HepG2 (cell line): Measurements from ENCODE around the gene TROAP. TPM values are rescaled to one million over a fixed set of nuclear protein-coding genes. Genes with fewer than 3 reads are reported as not detected.

Experiments
- ETV6 ChIP-seq: sonication (generic); formaldehyde crosslinking; conservative IDR thresholded peaks from 2 replicates; pipeline ENCODE4 v1.4.0; 2020; ENCODE audit warnings: missing genetic modification reagents
- NCOR1 ChIP-seq: fragments of 200-600 bp; sonication (generic); IDR thresholded peaks from 2 replicates; pipeline ENCODE4 v1.7.0; 2017; ENCODE audit warnings: antibody characterized with exemption, low read length, borderline replicate concordance
- NONO ChIP-seq, 2 experiments: fragments of 450-650 bp in 1 of 2; sonication (generic) in 1 of 2; formaldehyde crosslinking in 1 of 2; IDR thresholded peaks in 1 of 2; conservative IDR thresholded peaks in 1 of 2; 2 replicates each; pipeline versions ENCODE4 v1.6.1 to v1.8.0; 2017 to 2022; ENCODE audit warnings: mild to moderate bottlenecking in 1 of 2, missing genetic modification reagents in 1 of 2, moderate library complexity in 1 of 2
- NR2C2 ChIP-seq: sonication (generic); formaldehyde crosslinking; IDR thresholded peaks from 2 replicates; pipeline ENCODE4 v1.4.0; 2020; ENCODE audit warnings: missing genetic modification reagents, mild to moderate bottlenecking, moderate library complexity, borderline replicate concordance
- SALL2 ChIP-seq: sonication (generic); formaldehyde crosslinking; IDR thresholded peaks from 2 replicates; pipeline ENCODE4 v1.8.1; 2023; ENCODE audit warnings: mild to moderate bottlenecking, missing genetic modification reagents, inconsistent platforms
- SKIL ChIP-seq: sonication (generic); formaldehyde crosslinking; IDR thresholded peaks from 2 replicates; pipeline ENCODE4 v1.8.0; 2022; ENCODE audit warnings: missing genetic modification reagents, mild to moderate bottlenecking, moderate library complexity, borderline replicate concordance
- ZIK1 ChIP-seq: sonication (generic); formaldehyde crosslinking; IDR thresholded peaks from 2 replicates; pipeline ENCODE4 v1.5.0; 2020; ENCODE audit warnings: mild to moderate bottlenecking, low read depth, missing genetic modification reagents, borderline replicate concordance
- ZNF17 ChIP-seq: sonication (generic); formaldehyde crosslinking; IDR thresholded peaks from 2 replicates; pipeline ENCODE4 v1.5.0; 2020; ENCODE audit warnings: mild to moderate bottlenecking, missing genetic modification reagents
- ZNF264 ChIP-seq: sonication (generic); formaldehyde crosslinking; IDR thresholded peaks from 2 replicates; pipeline ENCODE4 v1.4.0; 2020; ENCODE audit warnings: missing genetic modification reagents
- ZNF563 ChIP-seq: sonication (generic); formaldehyde crosslinking; IDR thresholded peaks from 2 replicates; pipeline ENCODE4 v1.8.0; 2022; ENCODE audit warnings: mild to moderate bottlenecking, moderate library complexity, missing genetic modification reagents
- polyA plus RNA-seq, 8 experiments: library from polyadenylated mRNA; depleted of rRNA in 3 of 8; stranded (reverse) in 7 of 8; unstranded in 1 of 8; fragments of >200 nt; fragmentation: Illumina TruSeq in 4 of 8; extraction: Trizol in 4 of 8; gene quantifications; 2 replicates each; pipeline versions ENCODE4 v1.2.1 to v1.2.3, GENCODE V29; 2011 to 2016; ENCODE audit warnings: low read depth in 4 of 8, missing spikeins in 1 of 8, mixed read lengths in 1 of 8; ENCODE audit not compliant: insufficient read depth in 1 of 8
- total RNA-seq, 5 experiments: library from RNA; depleted of rRNA; stranded (reverse); fragments of >200 nt; fragmentation: Illumina TruSeq; extraction: Trizol; gene quantifications; 2 replicates each; pipeline ENCODE4 v1.2.3, GENCODE V29; 2016; ENCODE audit warnings: low read depth in 1 of 5
- TF ChIP-seq, protein P1 (sequence below): sonication (generic); formaldehyde crosslinking; IDR thresholded peaks from 2 replicates; pipeline ENCODE4 v1.8.0; 2022; ENCODE audit warnings: mild to moderate bottlenecking, missing genetic modification reagents; ENCODE audit not compliant: insufficient replicate concordance
- TF ChIP-seq, protein P2 (sequence below): sonication (generic); formaldehyde crosslinking; IDR thresholded peaks from 2 replicates; pipeline ENCODE4 v1.5.0; 2020; ENCODE audit warnings: mild to moderate bottlenecking, missing genetic modification reagents
- TF ChIP-seq, protein P3 (sequence below): sonication (generic); formaldehyde crosslinking; IDR thresholded peaks from 2 replicates; pipeline ENCODE4 v1.4.0; 2020; ENCODE audit warnings: missing genetic modification reagents, borderline replicate concordance
- TF ChIP-seq, protein P4 (sequence below): sonication (generic); formaldehyde crosslinking; IDR thresholded peaks from 2 replicates; pipeline ENCODE4 v1.4.0; 2020; ENCODE audit warnings: missing genetic modification reagents

TROAP gene
- total and polyA plus RNA-seq, 2 of the 13 experiments (the other 11 are each of a cell fraction or from before 2014, with no cell fraction given): 22.5 to 30.9 TPM

DNA sequence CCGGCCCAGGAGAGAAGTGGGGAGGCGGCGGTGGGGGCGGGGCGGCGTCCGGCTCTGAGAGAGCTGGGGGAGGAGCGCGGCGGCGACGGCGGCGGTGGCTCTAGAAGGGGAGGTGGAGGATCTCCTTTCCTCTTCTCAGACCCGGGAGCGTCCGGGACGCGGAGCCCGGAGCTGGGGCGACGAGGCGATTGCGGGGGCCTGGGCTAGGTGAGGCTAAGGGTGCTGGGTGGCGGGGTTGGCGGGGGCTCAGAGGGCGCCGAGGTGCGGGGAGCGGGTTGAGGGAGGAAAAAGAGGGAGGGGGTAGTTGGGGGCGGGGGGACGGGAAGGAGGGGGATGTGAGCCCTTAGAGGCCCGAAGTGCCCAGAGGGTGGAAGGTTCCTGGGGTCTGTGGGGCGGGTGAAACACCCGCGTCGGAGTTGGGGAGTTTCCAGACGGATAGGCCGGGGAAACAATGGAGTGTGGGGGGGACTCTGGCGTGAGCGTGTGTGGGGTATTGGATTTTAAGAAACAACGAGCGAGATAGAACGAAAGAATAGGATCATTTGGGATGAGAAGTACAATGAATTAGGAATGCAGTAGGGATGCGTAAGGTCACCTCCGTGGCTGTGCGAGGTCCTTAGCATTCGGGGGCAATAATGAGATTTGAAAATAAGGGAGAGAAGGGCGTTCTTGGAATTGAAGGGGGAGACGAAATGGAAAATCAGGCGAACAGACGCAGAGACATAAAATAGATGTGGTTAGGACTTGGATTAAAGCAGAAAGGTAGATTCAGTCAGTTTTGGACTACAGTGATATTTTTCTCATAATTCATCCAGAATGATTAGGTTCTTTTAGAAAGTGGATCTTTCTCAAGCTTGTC is 44.6 kb downstream of the TROAP start, which contains the start of gene SPATS2 (continued):
- TF ChIP-seq, protein P1, sequence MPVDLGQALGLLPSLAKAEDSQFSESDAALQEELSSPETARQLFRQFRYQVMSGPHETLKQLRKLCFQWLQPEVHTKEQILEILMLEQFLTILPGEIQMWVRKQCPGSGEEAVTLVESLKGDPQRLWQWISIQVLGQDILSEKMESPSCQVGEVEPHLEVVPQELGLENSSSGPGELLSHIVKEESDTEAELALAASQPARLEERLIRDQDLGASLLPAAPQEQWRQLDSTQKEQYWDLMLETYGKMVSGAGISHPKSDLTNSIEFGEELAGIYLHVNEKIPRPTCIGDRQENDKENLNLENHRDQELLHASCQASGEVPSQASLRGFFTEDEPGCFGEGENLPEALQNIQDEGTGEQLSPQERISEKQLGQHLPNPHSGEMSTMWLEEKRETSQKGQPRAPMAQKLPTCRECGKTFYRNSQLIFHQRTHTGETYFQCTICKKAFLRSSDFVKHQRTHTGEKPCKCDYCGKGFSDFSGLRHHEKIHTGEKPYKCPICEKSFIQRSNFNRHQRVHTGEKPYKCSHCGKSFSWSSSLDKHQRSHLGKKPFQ: peak; percentile 26
- no peak for TF ChIP-seq NONO (IDR thresholded peaks at IDR 0.05)
- 0 out of 2 replicates have a peak, but pooled peaks have one; percentile 11 for TF ChIP-seq NONO (CRISPR knock-in tag; conservative IDR thresholded peaks at IDR 0.05)
- 0 out of 2 replicates have a peak, but pooled peaks have one; percentile 16 for TF ChIP-seq ZIK1 (CRISPR knock-in tag)
- TF ChIP-seq NR2C2 (CRISPR knock-in tag): 0 out of 2 replicates have a peak, but pooled peaks have one; percentile 23
- TF ChIP-seq, protein P2, sequence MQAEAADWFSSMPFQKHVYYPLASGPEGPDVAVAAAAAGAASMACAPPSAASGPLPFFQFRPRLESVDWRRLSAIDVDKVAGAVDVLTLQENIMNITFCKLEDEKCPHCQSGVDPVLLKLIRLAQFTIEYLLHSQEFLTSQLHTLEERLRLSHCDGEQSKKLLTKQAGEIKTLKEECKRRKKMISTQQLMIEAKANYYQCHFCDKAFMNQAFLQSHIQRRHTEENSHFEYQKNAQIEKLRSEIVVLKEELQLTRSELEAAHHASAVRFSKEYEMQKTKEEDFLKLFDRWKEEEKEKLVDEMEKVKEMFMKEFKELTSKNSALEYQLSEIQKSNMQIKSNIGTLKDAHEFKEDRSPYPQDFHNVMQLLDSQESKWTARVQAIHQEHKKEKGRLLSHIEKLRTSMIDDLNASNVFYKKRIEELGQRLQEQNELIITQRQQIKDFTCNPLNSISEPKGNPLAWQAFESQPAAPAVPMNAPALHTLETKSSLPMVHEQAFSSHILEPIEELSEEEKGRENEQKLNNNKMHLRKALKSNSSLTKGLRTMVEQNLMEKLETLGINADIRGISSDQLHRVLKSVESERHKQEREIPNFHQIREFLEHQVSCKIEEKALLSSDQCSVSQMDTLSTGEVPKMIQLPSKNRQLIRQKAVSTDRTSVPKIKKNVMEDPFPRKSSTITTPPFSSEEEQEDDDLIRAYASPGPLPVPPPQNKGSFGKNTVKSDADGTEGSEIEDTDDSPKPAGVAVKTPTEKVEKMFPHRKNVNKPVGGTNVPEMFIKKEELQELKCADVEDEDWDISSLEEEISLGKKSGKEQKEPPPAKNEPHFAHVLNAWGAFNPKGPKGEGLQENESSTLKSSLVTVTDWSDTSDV: no peak
- TF ChIP-seq, protein P3, sequence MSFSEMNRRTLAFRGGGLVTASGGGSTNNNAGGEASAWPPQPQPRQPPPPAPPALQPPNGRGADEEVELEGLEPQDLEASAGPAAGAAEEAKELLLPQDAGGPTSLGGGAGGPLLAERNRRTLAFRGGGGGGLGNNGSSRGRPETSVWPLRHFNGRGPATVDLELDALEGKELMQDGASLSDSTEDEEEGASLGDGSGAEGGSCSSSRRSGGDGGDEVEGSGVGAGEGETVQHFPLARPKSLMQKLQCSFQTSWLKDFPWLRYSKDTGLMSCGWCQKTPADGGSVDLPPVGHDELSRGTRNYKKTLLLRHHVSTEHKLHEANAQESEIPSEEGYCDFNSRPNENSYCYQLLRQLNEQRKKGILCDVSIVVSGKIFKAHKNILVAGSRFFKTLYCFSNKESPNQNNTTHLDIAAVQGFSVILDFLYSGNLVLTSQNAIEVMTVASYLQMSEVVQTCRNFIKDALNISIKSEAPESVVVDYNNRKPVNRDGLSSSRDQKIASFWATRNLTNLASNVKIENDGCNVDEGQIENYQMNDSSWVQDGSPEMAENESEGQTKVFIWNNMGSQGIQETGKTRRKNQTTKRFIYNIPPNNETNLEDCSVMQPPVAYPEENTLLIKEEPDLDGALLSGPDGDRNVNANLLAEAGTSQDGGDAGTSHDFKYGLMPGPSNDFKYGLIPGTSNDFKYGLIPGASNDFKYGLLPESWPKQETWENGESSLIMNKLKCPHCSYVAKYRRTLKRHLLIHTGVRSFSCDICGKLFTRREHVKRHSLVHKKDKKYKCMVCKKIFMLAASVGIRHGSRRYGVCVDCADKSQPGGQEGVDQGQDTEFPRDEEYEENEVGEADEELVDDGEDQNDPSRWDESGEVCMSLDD (CRISPR knock-in tag): 0 out of 2 replicates have a peak, but pooled peaks have one; percentile 6
- no peak for TF ChIP-seq ZNF264
- no peak for TF ChIP-seq ZNF17 (CRISPR knock-in tag)
- TF ChIP-seq ETV6: no peak
- peak; percentile 70; the same call in 1 of the 2 replicates for TF ChIP-seq ZNF563 (CRISPR knock-in tag)
- TF ChIP-seq SALL2 (CRISPR knock-in tag): no peak
- TF ChIP-seq, protein P4, sequence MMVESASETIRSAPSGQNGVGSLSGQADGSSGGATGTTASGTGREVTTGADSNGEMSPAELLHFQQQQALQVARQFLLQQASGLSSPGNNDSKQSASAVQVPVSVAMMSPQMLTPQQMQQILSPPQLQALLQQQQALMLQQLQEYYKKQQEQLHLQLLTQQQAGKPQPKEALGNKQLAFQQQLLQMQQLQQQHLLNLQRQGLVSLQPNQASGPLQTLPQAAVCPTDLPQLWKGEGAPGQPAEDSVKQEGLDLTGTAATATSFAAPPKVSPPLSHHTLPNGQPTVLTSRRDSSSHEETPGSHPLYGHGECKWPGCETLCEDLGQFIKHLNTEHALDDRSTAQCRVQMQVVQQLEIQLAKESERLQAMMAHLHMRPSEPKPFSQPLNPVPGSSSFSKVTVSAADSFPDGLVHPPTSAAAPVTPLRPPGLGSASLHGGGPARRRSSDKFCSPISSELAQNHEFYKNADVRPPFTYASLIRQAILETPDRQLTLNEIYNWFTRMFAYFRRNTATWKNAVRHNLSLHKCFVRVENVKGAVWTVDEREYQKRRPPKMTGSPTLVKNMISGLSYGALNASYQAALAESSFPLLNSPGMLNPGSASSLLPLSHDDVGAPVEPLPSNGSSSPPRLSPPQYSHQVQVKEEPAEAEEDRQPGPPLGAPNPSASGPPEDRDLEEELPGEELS (CRISPR knock-in tag): peak; percentile 15; the same call in 1 of the 2 replicates
- 0 out of 2 replicates have a peak, but pooled peaks have one; percentile 65 for TF ChIP-seq SKIL
- no peak for TF ChIP-seq NCOR1
